RKO (cell line): ENCODE measurements around the gene GASK1A.
A peak's percentile ranks its signal among the peaks of the same experiment; 100 is the strongest.

Experiments
- DNase-seq: peaks from one replicate; pipeline ENCODE4 v3.0.0-alpha.2; 2016; ENCODE audit warnings: low spot score

GASK1A gene

GRCh38 chr3:43087249-43087776 is 108.2 kb downstream of the GASK1A start:
- no peak for DNase-seq

GRCh38 chr3:43089081-43089480 is 110.0 kb downstream of the GASK1A start:
- DNase-seq = no peak

- no peak for DNase-seq
These were observed 111.1 kb downstream of the GASK1A start for GRCh38 chr3:43090238-43090637.

- no peak for DNase-seq
These were observed 112.4 kb downstream of the GASK1A start for GRCh38 chr3:43091481-43091880.

- no peak for DNase-seq
These were observed 113.9 kb downstream of the GASK1A start for GRCh38 chr3:43093006-43093405.

- DNase-seq = no peak
These were observed 114.9 kb downstream of the GASK1A start for GRCh38 chr3:43093974-43094373.

GRCh38 chr3:43094381-43094780 is 115.3 kb downstream of the GASK1A start:
- DNase-seq = no peak

GRCh38 chr3:43094851-43095250 is 115.7 kb downstream of the GASK1A start:
- DNase-seq = no peak

- no peak for DNase-seq
These were observed 116.3 kb downstream of the GASK1A start for GRCh38 chr3:43095370-43095769.

GRCh38 chr3:43096761-43097160 is 117.7 kb downstream of the GASK1A start:
- DNase-seq = no peak

- no peak for DNase-seq
These were observed 118.4 kb downstream of the GASK1A start for GRCh38 chr3:43097400-43098080.

GRCh38 chr3:43098761-43099160 is 119.7 kb downstream of the GASK1A start:
- no peak for DNase-seq

GRCh38 chr3:43102773-43103480 is 123.8 kb downstream of the GASK1A start:
- no peak for DNase-seq

- no peak for DNase-seq
These were observed 124.9 kb downstream of the GASK1A start for GRCh38 chr3:43104039-43104438.

GRCh38 chr3:43104660-43105595 is 125.8 kb downstream of the GASK1A start:
- DNase-seq = peak; percentile 32

- peak; percentile 90 for DNase-seq
These were observed 126.6 kb downstream of the GASK1A start, which contains the start of gene POMGNT2 for GRCh38 chr3:43105596-43106292. Gene POMGNT2 (minus strand): TSS chr3:43106079. CDS start chr3:43081431, 24,648 bp downstream.

GRCh38 chr3:43106293-43106628 is 127.2 kb downstream of the GASK1A start:
- DNase-seq = no peak
